GM12865 (cell line): ENCODE measurements around the gene ALG3.

Experiments
- DNase-seq: peaks from one replicate; pipeline ENCODE4 v3.0.0; 2010; ENCODE audit warnings: low read depth
- H3K4me3 ChIP-seq: 2 replicates; pipeline ENCODE4 v1.5.1; 2011; ENCODE audit warnings: mild to moderate bottlenecking, low read depth, low read length, control low read depth
- TF ChIP-seq, protein P1 (sequence below): IDR thresholded peaks from 2 replicates; pipeline ENCODE4 v1.5.1; 2011; ENCODE audit warnings: low read length, control low read depth, low read depth, inconsistent platforms; ENCODE audit not compliant: insufficient read depth; ENCODE audit errors: missing control alignments

ALG3 gene

DNA sequence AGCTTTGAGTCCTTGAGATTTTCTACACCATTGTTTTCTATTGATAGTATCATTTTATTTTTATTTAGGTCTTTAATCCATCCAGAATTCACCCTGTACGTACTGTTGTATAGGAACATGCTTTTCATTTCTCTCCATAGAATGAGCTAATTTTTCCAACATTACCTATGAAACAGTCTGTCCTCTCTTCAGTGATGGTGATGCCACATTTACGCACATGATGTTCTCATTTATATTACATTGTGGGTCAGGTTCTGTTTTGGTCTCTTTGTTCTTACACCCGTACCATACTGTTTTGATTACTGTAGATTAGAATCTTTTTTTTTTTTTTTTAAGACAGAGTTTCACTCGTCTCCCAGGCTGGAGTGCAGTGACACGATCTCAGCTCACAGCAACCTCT lies 37.0 kb downstream of the ALG3 start:
- H3K4me3 ChIP-seq = no peak overlapping the region
- no peak for DNase-seq
- TF ChIP-seq, protein P1, sequence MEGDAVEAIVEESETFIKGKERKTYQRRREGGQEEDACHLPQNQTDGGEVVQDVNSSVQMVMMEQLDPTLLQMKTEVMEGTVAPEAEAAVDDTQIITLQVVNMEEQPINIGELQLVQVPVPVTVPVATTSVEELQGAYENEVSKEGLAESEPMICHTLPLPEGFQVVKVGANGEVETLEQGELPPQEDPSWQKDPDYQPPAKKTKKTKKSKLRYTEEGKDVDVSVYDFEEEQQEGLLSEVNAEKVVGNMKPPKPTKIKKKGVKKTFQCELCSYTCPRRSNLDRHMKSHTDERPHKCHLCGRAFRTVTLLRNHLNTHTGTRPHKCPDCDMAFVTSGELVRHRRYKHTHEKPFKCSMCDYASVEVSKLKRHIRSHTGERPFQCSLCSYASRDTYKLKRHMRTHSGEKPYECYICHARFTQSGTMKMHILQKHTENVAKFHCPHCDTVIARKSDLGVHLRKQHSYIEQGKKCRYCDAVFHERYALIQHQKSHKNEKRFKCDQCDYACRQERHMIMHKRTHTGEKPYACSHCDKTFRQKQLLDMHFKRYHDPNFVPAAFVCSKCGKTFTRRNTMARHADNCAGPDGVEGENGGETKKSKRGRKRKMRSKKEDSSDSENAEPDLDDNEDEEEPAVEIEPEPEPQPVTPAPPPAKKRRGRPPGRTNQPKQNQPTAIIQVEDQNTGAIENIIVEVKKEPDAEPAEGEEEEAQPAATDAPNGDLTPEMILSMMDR = no peak

DNA sequence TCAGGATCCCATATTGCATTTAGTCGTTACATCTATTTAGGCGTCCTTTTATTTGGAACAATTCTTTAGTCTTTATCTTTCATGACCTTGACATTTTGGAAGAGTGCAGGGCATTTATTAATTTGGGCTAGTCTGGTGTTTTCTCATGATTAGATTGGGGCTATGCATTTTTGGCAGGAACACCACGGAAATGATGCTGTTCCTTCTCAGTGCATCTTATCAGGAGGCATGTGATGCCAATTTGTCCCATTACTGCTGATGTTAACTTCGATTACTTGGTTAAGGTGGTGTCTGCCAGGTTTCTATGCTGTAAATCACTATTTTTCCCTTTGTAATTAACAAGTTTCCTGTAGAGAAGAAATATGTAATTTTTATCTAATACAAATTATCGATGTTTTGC lies 37.5 kb downstream of the ALG3 start:
- TF ChIP-seq, protein P1 = no peak
- no peak for DNase-seq
- H3K4me3 ChIP-seq = no peak overlapping the region

DNA sequence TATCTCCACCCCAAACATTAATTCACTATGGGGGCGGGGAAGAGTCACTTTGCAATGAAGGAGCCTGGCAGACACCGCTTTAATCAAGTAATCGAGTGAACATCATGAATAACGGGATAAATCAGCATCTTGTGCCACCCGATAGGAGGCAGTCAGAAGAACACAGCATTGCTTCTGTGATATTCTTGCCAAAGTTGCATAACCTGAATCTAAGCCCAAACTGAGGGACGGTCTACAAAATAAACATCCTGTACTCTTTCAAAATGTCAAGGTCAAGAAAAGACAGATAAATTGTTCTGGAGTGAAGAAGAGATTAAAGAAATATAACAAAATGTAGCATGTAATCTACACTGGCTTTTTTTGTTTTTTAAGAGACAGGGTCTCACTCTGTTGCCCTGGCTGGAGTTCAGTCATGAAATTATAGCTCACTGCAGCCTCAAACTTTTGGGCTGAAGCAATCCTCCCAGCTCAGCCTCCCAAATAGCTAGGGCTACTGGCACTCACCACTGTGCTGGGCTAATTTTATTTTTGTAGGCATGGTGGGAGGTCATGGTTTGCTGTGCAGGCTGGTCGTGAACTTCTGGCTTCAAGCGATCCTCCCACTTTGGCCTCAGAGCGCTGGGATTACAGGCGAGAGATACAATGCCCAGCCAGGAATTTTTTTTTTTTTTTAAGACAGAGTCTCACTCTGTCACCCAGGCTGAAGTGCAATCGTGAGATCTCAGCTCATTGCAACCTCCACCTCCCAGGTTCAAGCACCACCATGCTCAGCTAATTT lies 39.4 kb downstream of the ALG3 start:
- no peak overlapping the region for H3K4me3 ChIP-seq
- no peak for DNase-seq
- TF ChIP-seq, protein P1 = no peak

DNA sequence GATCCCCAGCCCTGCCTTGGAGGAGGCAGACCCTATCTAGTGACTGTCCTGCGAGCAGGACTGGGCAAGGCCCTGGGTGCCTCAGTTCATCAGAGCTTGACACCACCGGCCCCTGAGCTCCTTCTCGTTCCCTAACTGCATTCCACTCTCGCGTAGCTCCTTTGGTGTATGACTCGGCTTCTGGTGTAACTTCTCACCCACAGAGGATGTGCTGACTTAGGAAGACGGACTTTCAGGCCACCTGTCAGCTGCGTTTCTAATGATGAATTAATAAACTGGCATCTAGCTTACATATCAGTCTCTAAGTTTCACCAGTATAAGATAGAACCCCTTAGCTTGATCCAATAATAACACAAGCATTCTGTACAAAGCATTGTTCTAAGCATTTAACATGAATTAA lies 45.2 kb downstream of the ALG3 start:
- no peak overlapping the region for H3K4me3 ChIP-seq
- DNase-seq = no peak
- TF ChIP-seq, protein P1 = no peak

DNA sequence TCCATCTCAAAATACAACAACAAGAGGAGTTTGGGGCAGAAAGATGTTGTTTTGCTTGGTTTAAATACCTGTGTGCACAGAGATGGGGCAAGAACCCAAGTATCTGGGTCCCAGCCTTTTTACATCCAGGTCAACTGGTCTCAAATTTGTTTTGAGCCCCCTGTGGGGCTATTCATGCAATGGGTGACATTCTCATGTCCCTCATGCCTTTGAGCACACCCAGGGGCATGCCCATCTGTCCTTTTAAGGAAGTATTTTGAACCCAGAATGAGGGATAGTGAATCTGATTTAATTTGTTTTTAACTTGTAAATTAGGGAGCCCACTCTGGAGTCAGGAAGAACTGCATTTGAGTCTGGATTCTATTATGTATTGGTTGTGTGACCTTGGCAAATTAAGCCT lies 47.9 kb downstream of the ALG3 start:
- no peak overlapping the region for H3K4me3 ChIP-seq
- DNase-seq = no peak
- TF ChIP-seq, protein P1 = no peak

DNA sequence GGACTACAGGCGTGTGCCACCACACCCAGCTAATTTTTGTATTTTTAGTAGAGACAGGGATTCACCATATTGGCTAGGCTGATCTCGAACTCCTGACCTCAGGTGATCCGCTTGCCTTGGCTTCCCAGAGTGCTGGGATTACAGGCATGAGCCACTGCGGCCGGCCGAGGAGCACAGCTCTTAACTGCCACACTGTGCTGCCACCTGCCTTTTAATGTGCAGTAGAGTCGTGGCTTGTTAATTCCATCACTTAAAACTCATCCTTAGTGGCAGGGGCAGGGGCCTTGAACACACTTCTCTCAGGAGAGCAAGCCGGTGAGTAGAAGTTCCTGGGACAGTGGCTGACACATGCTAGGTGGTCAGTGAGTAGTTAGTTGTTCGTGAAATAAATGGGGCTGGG lies 50.3 kb downstream of the ALG3 start:
- TF ChIP-seq, protein P1 = no peak
- H3K4me3 ChIP-seq = no peak overlapping the region
- DNase-seq = no peak

DNA sequence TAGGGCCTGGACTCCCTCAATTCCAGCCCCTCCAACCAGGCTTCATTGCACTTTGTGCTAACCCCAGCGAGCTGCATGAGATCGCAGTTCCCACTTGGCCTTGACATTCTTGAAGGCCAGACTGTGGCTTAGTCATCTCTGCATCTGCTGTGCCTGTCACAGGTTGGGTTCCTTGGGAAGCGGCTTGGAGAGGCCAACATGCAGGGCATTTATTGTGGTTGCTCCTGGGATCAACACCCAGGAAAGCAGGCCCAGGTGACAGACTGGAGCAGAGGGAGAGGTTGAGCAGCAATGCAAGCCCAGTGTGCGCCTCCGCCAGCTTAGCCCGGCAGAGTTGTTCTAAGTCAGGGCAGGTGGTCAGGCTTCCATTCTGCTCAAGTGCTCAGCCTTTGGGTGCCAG lies 52.2 kb downstream of the ALG3 start:
- H3K4me3 ChIP-seq = no peak overlapping the region
- DNase-seq = no peak
- TF ChIP-seq, protein P1 = no peak
